ENCODE data around the gene CACNA1C.
"Not testable (repeated sequence)": the region's sequence is repeated elsewhere in the genome, so short reads cannot be mapped to it uniquely, and the experiment has no call there.

Gene CACNA1C

DNA sequence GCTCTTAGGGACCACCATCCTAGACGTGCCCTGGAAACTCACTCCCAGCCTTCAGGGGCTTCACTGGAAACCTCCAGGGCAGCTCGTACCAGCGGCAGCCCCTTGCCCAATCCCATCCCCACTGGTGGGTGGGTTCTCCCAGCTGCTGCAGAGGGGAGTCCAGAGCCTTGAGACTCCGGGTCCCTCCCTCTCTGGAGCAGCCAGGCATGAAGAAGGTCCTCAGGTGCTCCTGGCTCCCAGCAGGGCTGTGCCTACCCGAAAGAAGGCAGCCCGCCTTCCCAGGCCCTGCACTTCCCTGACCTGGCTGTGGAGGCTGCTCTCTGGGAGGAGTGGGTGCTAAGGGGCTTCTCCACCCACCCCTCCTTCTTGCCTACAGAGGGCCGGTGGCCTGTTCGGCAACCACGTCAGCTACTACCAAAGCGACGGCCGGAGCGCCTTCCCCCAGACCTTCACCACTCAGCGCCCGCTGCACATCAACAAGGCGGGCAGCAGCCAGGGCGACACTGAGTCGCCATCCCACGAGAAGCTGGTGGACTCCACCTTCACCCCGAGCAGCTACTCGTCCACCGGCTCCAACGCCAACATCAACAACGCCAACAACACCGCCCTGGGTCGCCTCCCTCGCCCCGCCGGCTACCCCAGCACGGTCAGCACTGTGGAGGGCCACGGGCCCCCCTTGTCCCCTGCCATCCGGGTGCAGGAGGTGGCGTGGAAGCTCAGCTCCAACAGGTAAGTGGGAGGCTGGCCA, 626.5 kb downstream of the CACNA1C start:
- Mint-ChIP-seq H3K27ac (no peak overlapping the region), H3K9me3 (peaks cover 5 to 7% of the 10 kb centered on the region in 2 donors), H3K4me1 (peaks cover 16% of the 10 kb centered on the region), H3K4me3 (no peak overlapping the region), H3K27me3 (no peaks in the 10 kb centered on the region)
- DNase-seq (no peak), ATAC-seq (no peak)

DNA sequence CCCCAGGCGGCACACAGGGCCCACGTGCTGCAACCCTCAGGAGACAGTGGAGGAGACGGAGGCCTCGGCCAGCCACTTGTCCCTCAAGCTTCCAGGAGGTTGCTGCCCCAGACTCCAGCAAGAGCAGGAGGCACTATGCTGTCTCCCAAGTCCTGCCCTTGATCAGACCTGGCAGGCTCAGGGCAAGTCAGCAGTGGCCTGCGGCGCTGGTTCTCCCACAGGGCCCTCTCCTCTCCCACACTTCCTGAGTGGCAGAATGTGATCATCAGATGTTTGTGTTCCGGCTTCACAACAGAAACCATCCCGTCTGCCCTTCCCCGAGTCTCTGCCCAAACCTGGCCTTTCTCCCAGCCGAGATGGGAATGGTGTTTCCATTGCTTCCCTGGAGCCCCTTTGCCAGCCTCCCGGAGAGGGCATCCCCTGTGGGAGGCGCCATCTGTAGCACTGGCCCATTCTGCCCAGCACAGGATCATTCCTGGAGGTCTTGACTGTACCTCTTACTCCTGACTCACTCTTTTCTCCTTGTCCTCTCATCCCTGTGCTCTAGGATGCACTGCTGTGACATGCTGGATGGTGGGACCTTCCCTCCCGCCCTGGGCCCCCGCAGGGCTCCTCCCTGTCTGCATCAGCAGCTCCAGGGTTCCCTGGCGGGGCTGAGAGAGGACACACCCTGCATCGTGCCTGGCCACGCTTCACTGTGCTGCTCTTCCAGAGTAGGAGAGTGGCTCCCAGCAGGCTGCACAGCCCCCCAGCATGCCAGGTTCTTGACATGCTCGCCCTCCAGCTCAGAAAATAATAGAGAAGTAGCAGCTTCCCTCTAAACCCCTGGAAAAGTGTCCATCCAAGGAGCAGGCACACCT, 627.3 kb downstream of the CACNA1C start:
- no peak for ATAC-seq
- no peak overlapping the region for H3K4me3 Mint-ChIP-seq
- no peak overlapping the region for H3K27ac Mint-ChIP-seq
- H3K9me3 Mint-ChIP-seq, result peaks cover 5 to 7% of the 10 kb centered on the region in 2 donors
- peaks cover 22% of the 10 kb centered on the region for H3K4me1 Mint-ChIP-seq
- no peaks in the 10 kb centered on the region for H3K27me3 Mint-ChIP-seq
- no peak for DNase-seq

DNA sequence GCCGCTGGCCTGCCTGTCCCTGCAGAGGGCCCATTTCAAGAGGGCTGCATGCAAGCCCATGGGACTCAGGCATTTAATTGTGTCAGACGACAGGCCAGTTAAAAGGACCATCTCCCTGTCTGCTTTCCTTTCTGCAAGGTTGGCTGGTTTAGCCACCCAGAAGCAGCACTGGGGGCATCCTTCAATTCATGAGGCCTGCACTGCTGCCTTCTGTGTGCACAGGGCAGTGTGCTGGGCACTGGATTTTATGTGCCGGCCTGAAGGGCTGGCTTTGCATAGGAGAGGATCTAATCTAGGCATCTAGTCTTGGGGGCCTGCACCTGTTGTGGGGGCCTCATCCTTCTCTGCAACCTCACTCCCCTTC, 627.9 kb downstream of the CACNA1C start:
- no peak overlapping the region for H3K4me3 Mint-ChIP-seq
- peaks cover 22% of the 10 kb centered on the region for H3K4me1 Mint-ChIP-seq
- DNase-seq (no peak), ATAC-seq (no peak)
- H3K27ac Mint-ChIP-seq, result no peak overlapping the region
- H3K9me3 Mint-ChIP-seq, result peaks cover 5 to 7% of the 10 kb centered on the region in 2 donors
- H3K27me3 Mint-ChIP-seq, result no peaks in the 10 kb centered on the region

DNA sequence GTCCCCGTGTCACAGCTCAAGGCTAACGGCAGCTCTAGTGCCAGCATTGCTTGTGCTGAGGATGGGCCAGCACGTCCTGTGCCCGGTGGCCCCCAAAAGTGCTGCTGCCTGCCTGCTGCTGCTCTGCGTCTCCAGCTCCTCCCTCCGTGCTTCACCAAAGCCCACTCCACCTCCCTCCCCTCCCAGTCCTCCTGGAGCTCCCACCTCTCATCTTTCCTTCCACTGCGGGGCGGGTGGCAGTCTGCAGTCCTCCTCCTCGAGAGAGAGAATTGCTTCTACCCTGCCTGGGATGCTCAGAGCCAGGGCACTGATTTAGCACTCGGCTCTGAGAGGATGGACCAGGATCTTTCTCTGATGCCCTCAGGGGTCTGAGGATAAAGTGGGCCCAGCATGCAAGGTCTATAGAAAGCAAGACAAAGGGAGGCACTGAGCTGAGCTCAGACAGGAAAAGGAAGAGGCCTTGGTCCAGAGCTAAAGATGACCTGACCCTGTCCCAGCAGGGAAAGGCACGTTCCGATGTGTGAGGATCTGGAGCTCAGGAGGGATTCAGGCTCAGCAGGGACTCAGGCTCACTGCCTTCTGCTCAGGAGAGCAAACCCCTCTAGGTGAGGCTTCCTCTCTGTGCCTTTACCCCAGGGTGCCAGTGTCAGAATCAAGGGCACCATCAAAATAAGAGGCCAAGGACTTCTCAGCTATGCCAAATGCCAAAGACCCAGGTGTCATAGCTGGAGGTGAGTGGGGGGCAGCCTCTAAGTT, 628.8 kb downstream of the CACNA1C start:
- H3K4me1 Mint-ChIP-seq, result peaks cover 22% of the 10 kb centered on the region
- ATAC-seq, result no peak
- no peak overlapping the region for H3K27ac Mint-ChIP-seq
- peaks cover 5 to 7% of the 10 kb centered on the region in 2 donors for H3K9me3 Mint-ChIP-seq
- H3K27me3 Mint-ChIP-seq, result no peaks in the 10 kb centered on the region
- no peak overlapping the region for H3K4me3 Mint-ChIP-seq
- no peak for DNase-seq

DNA sequence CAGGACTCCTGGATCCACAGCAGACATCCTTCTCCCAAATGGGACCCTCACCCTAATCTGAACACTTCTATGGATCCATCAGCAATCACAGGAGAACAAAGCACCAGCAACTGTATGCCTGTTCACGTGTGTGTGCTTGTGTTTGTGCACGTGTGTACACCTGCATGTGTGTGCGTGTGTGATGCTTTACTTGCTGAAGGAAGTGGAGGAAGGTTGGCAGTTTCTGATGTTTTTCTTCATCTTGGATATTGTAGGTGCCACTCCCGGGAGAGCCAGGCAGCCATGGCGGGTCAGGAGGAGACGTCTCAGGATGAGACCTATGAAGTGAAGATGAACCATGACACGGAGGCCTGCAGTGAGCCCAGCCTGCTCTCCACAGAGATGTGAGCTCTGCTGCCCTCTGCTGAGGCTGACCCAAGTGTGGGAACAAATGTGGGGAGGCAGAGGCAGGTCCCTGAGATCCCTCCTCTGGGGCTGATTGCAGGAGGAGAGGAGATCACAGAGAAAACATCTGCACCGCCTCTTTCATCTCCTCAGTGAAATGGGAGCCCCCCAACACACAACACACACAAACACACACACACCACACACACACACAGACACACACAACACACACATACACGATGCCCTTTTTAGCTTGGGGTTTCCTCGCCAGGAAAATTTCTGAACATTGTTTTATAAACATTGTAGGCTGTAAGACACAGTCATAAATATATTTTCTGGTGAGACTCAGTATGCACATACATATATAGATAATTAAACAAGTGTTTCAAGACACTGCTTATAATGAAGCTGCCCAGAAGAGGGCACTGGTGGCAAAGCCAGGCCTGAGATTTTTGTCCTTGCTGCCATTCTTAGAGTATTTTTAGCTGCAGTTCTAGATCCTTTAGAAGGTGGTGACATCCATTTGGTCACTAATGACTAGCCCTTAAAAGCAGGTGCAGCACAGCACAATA, 629.8 kb downstream of the CACNA1C start:
- Mint-ChIP-seq H3K9me3 (peaks cover 5 to 7% of the 10 kb centered on the region in 2 donors), H3K27ac (peak overlapping the region; percentile 80 to 98), H3K27me3 (no peaks in the 10 kb centered on the region), H3K4me1 (peaks cover 22% of the 10 kb centered on the region), H3K4me3 (no peak overlapping the region)
- peak; percentile 37 to 56 for DNase-seq
- ATAC-seq, result peak; percentile 66

DNA sequence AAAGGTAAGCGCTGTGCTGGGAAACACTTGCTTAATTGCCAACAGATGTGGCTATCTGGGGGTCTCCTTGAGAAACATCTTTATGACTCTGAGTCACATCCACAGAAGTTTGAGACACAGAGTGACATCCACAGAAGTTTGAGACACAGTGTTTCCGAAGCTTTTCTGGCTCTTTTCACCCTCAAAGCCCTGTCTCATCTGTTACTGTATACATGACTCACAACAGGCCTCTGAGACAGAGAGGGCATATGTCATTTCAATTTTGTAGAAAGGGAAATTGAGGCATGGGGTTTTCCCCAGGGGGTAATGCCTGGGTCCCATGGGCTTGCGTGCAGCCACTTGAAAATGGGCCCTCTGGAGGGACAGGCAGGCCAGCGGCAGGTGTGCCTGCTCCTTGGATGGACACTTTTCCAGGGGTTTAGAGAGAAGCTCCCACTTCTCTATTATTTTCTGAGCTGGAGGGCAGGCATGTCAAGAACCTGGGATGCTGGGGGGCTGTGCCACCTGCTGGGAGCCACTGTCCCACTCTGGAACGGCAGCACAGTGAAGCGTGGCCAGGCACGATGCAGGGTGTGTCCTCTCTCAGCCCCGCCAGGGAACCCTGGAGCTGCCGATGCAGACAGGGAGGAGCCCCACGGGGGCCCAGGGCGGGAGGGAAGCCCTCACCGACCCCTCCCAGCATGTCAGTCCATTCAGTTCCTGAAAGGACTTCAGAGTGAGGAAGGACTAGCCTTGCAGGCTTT, 630.7 kb downstream of the CACNA1C start:
- Mint-ChIP-seq H3K4me1 (peaks cover 27% of the 10 kb centered on the region), H3K9me3 (peaks cover 5 to 7% of the 10 kb centered on the region in 2 donors), H3K27me3 (no peaks in the 10 kb centered on the region), H3K27ac (no peak overlapping the region), H3K4me3 (no peak overlapping the region)
- peak; percentile 7 for ATAC-seq
- no peak for DNase-seq

DNA sequence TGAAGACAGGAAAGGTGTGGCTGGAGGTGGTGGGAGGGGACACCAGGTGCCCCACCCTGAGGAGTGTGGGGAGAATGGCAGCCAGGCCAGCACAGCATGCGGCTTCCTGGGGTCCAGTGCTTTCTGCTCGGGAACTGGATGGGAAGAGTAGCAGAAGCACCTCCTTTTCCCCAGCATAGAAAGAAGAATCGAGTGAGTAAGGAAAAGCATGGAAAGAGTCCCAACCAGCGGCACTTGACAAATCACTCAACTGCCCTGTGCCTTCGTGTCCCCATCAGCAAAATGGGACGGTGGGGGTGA, 631.2 kb downstream of the CACNA1C start:
- H3K9me3 Mint-ChIP-seq, H3K27me3 Mint-ChIP-seq, H3K4me3 Mint-ChIP-seq, H3K27ac Mint-ChIP-seq, ATAC-seq, DNase-seq: not testable (repeated sequence)
- H3K4me1 Mint-ChIP-seq, result peaks cover 32% of the 10 kb centered on the region

DNA sequence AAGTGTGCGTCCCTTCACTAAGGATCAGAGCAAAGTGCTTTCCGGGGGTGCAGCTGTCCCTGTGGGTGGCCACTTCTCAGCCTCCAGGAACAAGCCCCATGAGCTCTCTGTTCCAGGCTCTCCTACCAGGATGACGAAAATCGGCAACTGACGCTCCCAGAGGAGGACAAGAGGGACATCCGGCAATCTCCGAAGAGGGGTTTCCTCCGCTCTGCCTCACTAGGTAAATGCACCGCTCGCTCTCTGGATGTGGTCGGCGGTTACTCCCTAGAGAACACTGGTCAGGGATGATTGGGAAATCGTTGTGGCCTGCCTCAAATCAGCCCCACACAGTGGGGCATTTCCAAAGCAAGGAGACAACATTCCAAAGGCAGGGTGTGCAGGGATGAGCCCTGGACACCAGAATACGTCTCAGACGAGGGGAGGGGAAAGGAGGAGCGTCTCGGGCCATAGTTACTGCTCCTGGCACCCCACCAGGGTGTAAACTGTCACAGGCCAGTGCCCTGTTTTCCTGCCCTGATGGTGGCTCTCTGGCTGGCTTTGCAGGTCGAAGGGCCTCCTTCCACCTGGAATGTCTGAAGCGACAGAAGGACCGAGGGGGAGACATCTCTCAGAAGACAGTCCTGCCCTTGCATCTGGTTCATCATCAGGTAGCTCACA, 633.0 kb downstream of the CACNA1C start:
- not testable (repeated sequence) for DNase-seq, H3K27ac Mint-ChIP-seq, H3K27me3 Mint-ChIP-seq, ATAC-seq, H3K9me3 Mint-ChIP-seq, H3K4me3 Mint-ChIP-seq
- H3K4me1 Mint-ChIP-seq, result peaks cover 50% of the 10 kb centered on the region

DNA sequence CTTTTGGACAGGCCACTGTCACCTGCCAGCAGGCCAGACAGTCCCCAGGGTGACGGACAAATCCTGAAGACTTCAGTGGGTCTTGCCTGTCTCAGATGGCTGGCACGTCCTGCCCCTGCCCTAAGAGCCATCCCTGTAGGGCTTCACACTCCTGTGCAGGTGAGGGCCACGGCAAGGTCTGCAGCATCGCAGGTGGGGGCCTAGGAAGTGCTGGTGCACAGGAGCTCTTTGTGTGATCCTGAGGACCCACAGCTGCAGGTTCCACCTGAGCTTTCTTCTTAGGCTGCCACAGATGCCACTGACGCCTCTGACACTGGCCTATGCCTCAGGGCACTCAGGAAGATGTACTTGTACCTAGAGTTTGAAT, 633.5 kb downstream of the CACNA1C start:
- no peak overlapping the region for H3K4me3 Mint-ChIP-seq
- DNase-seq (no peak), ATAC-seq (no peak)
- H3K27me3 Mint-ChIP-seq, result no peaks in the 10 kb centered on the region
- H3K9me3 Mint-ChIP-seq, result peaks cover 5 to 7% of the 10 kb centered on the region in 2 donors
- peaks cover 52% of the 10 kb centered on the region for H3K4me1 Mint-ChIP-seq
- no peak overlapping the region for H3K27ac Mint-ChIP-seq

DNA sequence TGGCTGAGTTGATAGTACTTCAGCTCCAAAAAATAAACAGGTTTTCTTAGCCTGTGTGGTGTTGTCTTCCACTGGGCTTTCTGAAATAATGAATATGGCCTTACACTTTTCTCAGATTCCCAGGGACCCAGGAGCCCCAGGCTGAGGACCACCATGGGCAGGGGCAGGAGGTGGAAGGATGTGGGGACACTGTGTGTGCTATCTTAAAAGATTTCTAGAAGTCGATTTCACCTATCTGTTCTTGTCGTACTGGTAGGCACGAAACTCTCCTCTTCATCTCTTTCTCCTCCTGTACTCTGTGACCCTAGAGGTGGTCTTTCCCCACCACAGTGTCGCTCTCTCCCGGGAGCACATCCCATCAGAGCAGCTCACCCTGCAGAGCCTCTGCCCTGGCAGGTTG, 634.3 kb downstream of the CACNA1C start:
- DNase-seq, result no peak
- no peaks in the 10 kb centered on the region for H3K27me3 Mint-ChIP-seq
- H3K4me1 Mint-ChIP-seq, result peaks cover 57% of the 10 kb centered on the region
- no peak overlapping the region for H3K4me3 Mint-ChIP-seq
- no peak overlapping the region for H3K27ac Mint-ChIP-seq
- no peak for ATAC-seq
- H3K9me3 Mint-ChIP-seq, result peaks cover 5 to 7% of the 10 kb centered on the region in 2 donors

DNA sequence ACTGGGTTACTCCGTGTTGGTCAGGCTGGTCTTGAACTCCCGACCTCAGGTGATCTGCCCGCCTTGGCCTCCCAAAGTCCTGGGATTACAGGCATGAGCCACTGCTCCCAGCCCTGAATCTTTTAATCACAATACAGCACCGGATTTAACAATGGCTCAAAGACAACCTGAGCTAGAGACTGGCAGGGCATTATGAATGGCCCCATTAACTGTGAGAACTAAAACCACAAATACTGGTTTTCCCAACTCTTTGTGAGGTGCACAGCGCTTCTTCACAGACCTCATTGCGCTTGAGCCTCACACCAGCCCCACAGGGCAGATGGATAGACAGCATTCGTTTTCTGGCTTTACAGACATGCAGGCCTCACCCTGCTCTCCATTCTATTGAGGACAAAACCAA, 634.9 kb downstream of the CACNA1C start:
- no peak for DNase-seq
- H3K9me3 Mint-ChIP-seq, result peaks cover 2 to 4% of the 10 kb centered on the region in 2 donors
- H3K27me3 Mint-ChIP-seq, result no peaks in the 10 kb centered on the region
- no peak for ATAC-seq
- no peak overlapping the region for H3K27ac Mint-ChIP-seq
- H3K4me3 Mint-ChIP-seq, result no peak overlapping the region
- peaks cover 59% of the 10 kb centered on the region for H3K4me1 Mint-ChIP-seq

DNA sequence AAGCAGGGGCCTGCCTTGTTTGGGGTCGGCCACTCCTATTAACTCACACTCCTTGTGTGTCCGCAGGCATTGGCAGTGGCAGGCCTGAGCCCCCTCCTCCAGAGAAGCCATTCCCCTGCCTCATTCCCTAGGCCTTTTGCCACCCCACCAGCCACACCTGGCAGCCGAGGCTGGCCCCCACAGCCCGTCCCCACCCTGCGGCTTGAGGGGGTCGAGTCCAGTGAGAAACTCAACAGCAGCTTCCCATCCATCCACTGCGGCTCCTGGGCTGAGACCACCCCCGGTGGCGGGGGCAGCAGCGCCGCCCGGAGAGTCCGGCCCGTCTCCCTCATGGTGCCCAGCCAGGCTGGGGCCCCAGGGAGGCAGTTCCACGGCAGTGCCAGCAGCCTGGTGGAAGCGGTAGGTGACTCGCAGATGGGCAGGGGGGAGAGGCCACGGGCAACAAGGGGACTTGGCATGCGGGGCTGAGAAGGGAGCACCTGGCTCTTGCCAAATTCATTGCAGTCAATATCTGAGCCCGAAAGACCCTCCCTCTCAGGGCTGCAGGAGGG, 635.7 kb downstream of the CACNA1C start:
- DNase-seq (no peak), ATAC-seq (no peak)
- Mint-ChIP-seq H3K9me3 (no peaks in the 10 kb centered on the region), H3K27ac (no peak overlapping the region), H3K4me1 (peaks cover 60% of the 10 kb centered on the region), H3K27me3 (no peaks in the 10 kb centered on the region), H3K4me3 (no peak overlapping the region)

DNA sequence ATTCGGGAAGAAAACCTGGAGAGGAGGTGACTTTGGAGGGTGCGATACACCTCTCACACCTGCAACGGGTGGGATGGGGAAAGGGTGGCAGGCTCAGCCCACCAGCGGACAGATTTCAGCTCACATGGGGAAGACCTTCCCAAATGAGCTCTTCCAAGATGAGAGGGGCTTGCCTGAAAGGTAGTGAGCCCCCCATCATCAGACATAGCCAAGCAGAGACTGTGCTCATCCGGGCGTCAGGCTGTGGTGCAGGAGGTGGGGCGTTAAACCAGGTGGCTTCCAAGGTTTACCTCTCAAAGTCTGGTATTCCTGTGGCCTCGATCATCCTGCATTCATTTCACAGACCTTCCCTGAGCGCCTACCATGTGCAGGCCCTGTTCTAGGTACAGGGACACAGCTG, 636.6 kb downstream of the CACNA1C start:
- Mint-ChIP-seq H3K9me3 (no peaks in the 10 kb centered on the region), H3K4me3 (peak overlapping the region; percentile 93), H3K27ac (no peak overlapping the region), H3K4me1 (peaks cover 57% of the 10 kb centered on the region), H3K27me3 (no peaks in the 10 kb centered on the region)
- no peak for ATAC-seq
- no peak for DNase-seq

DNA sequence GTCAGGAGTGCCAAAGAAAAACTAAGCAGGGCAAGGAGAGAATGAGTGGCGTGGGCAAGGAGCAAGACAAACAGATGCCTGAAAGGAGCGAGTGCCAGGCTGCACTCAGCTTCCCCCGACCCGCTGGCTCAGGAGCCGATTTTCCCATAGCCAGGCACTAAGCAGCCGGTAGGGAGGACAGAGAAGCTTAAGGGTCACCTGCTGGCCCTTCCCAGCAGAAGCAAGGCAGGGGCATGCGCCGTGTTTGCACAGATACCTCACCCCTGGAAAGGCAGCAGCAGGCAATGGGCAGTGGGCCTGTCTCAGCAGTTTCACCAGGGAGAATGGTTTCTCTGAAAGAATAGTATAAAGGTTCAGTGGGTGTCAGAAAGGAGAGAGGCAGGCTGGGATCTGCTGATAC, 637.1 kb downstream of the CACNA1C start:
- peak overlapping the region in 1 of 2 donors; percentile 15 for H3K27ac Mint-ChIP-seq
- H3K4me1 Mint-ChIP-seq, result peaks cover 54% of the 10 kb centered on the region
- H3K9me3 Mint-ChIP-seq, result no peaks in the 10 kb centered on the region
- H3K27me3 Mint-ChIP-seq, result no peaks in the 10 kb centered on the region
- DNase-seq (no peak), ATAC-seq (no peak)
- peak overlapping the region; percentile 93 for H3K4me3 Mint-ChIP-seq
